Gastroesophageal sphincter (tissue), 4 donors: ENCODE results near the gene BRSK1. TPM values are rescaled to one million over a fixed set of nuclear protein-coding genes. Genes with fewer than 3 reads are reported as not detected.

Experiments
- ATAC-seq: fragments of 150-250 bp; one replicate; pipeline ENCODE4 v1.9.1; 2016; ENCODE audit warnings: mild to moderate bottlenecking, moderate library complexity
- H3K27ac ChIP-seq, 4 donors: fragments of 200-600 bp; sonication (generic) in 3 of 4; 1 replicate in 3 of 4; 2 replicates in 1 of 4; pipeline ENCODE4 v1.5.1; 2016 to 2019
- H3K27me3 ChIP-seq: fragments of 200-600 bp; sonication (generic); one replicate; pipeline ENCODE4 v1.5.1; 2019
- H3K36me3 ChIP-seq, 2 donors: fragments of 200-600 bp; sonication (generic); one replicate each; pipeline ENCODE4 v1.5.1; 2019; ENCODE audit warnings: control low read depth in 1 of 2
- H3K4me1 ChIP-seq, 3 donors: fragments of 200-600 bp; sonication (generic); 1 replicate in 2 of 3; 2 replicates in 1 of 3; pipeline ENCODE4 v1.5.1; 2016 to 2019; ENCODE audit warnings: control low read depth in 2 of 3
- H3K4me3 ChIP-seq, 2 donors: fragments of 200-600 bp; sonication (generic); one replicate each; pipeline ENCODE4 v1.5.1; 2019; ENCODE audit warnings: mild to moderate bottlenecking in 1 of 2, moderate library complexity in 1 of 2
- H3K9me3 ChIP-seq, 3 donors: fragments of 200-600 bp; sonication (generic); one replicate each; pipeline ENCODE4 v1.5.1; 2017 to 2019; ENCODE audit warnings: control low read depth in 2 of 3
- EP300 ChIP-seq: sonication (generic); formaldehyde crosslinking; IDR thresholded peaks from one replicate; pipeline ENCODE4 v1.6.1; 2017; ENCODE audit warnings: antibody characterized with exemption, mild to moderate bottlenecking
- POLR2A ChIP-seq, 2 donors: fragments of 450-650 bp; IDR thresholded peaks; one replicate each; pipeline ENCODE4 v1.6.1; 2017; ENCODE audit warnings: antibody characterized with exemption in 2 of 2, mild to moderate bottlenecking in 2 of 2, moderate library complexity in 1 of 2
- POLR2AphosphoS5 ChIP-seq: sonication (generic); formaldehyde crosslinking; IDR thresholded peaks from one replicate; pipeline ENCODE4 v1.6.1; 2017; ENCODE audit warnings: antibody characterized with exemption
- WGBS, 2 donors: methylation state at CpG; one replicate each; pipeline ENCODE4 v1.1.5; 2018; ENCODE audit warnings: low coverage in 1 of 2; 5-methylcytosine and 5-hydroxymethylcytosine counted together
- total RNA-seq, 4 donors: library from RNA; depleted of rRNA; stranded (reverse); fragments of >200 nt; gene quantifications; one replicate each; pipeline ENCODE4 v1.1.0, GENCODE V29; 2016
- TF ChIP-seq, protein P1 (sequence below), 4 experiments: fragments of 200-600 bp in 2 of 4; fragments of 450-650 bp in 2 of 4; sonication (generic) in 1 of 4; IDR thresholded peaks; one replicate each; pipeline ENCODE4 v1.5.1; 2017 to 2019; ENCODE audit warnings: antibody characterized with exemption in 4 of 4, mild to moderate bottlenecking in 2 of 4, moderate library complexity in 2 of 4

BRSK1 gene
- total RNA-seq, 4 donors from 2014 or later, result 4.0 to 19.8 (median 8.8) TPM

- no peak for TF ChIP-seq POLR2AphosphoS5
- TF ChIP-seq POLR2A (IDR thresholded peaks at IDR 0.05), result no peak
- TF ChIP-seq EP300, result no peak
- TF ChIP-seq, protein P1, sequence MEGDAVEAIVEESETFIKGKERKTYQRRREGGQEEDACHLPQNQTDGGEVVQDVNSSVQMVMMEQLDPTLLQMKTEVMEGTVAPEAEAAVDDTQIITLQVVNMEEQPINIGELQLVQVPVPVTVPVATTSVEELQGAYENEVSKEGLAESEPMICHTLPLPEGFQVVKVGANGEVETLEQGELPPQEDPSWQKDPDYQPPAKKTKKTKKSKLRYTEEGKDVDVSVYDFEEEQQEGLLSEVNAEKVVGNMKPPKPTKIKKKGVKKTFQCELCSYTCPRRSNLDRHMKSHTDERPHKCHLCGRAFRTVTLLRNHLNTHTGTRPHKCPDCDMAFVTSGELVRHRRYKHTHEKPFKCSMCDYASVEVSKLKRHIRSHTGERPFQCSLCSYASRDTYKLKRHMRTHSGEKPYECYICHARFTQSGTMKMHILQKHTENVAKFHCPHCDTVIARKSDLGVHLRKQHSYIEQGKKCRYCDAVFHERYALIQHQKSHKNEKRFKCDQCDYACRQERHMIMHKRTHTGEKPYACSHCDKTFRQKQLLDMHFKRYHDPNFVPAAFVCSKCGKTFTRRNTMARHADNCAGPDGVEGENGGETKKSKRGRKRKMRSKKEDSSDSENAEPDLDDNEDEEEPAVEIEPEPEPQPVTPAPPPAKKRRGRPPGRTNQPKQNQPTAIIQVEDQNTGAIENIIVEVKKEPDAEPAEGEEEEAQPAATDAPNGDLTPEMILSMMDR (IDR thresholded peaks at IDR 0.05), result no peak
- no peak overlapping the region for H3K4me3 ChIP-seq
- WGBS, 2 donors, result 97 to 100% methylated on average over 3 to 4 of the region's 12 CpGs
- H3K27ac ChIP-seq, result no peak overlapping the region
- no peak for ATAC-seq
- H3K9me3 ChIP-seq, result no peaks in the 10 kb centered on the region
- H3K4me1 ChIP-seq, result no peaks in the 10 kb centered on the region
- H3K36me3 ChIP-seq, result peaks cover 0 to 58% of the 10 kb centered on the region in 2 donors
- H3K27me3 ChIP-seq, result no peaks in the 10 kb centered on the region
These were observed 17.9 kb upstream of the BRSK1 start for GRCh38 chr19:55265723-55266386.

GRCh38 chr19:55266404-55266803 lies 17.4 kb upstream of the BRSK1 start:
- peaks cover 0 to 63% of the 10 kb centered on the region in 2 donors for H3K36me3 ChIP-seq
- TF ChIP-seq, protein P1 (IDR thresholded peaks at IDR 0.05), result no peak
- no peak for TF ChIP-seq POLR2AphosphoS5
- TF ChIP-seq EP300, result no peak
- no peak for TF ChIP-seq POLR2A (IDR thresholded peaks at IDR 0.05)
- no peaks in the 10 kb centered on the region for H3K9me3 ChIP-seq
- H3K27me3 ChIP-seq, result no peaks in the 10 kb centered on the region
- H3K4me3 ChIP-seq, result no peak overlapping the region
- no peak overlapping the region for H3K27ac ChIP-seq
- ATAC-seq, result no peak
- 100% methylated on average over 3 of the region's 3 CpGs for WGBS, 2 donors
- H3K4me1 ChIP-seq, result no peaks in the 10 kb centered on the region

GRCh38 chr19:55266840-55267239 lies 17.0 kb upstream of the BRSK1 start:
- 100% methylated on average over 1 to 4 of the region's 4 CpGs for WGBS, 2 donors
- Histone ChIP-seq H3K4me1 (no peaks in the 10 kb centered on the region), H3K4me3 (no peak overlapping the region), H3K27ac (no peak overlapping the region), H3K27me3 (no peaks in the 10 kb centered on the region), H3K36me3 (peaks cover 0 to 68% of the 10 kb centered on the region in 2 donors), H3K9me3 (no peaks in the 10 kb centered on the region)
- no peak for TF ChIP-seq EP300
- no peak for TF ChIP-seq POLR2AphosphoS5
- no peak for TF ChIP-seq POLR2A (IDR thresholded peaks at IDR 0.05)
- TF ChIP-seq, protein P1 (IDR thresholded peaks at IDR 0.05), result no peak
- no peak for ATAC-seq

GRCh38 chr19:55269299-55269698 lies 14.5 kb upstream of the BRSK1 start:
- Histone ChIP-seq H3K36me3 (peaks cover 0 to 84% of the 10 kb centered on the region in 2 donors), H3K27ac (no peak overlapping the region), H3K9me3 (no peaks in the 10 kb centered on the region), H3K4me1 (no peaks in the 10 kb centered on the region), H3K27me3 (no peaks in the 10 kb centered on the region), H3K4me3 (no peak overlapping the region)
- ATAC-seq, result no peak
- TF ChIP-seq POLR2AphosphoS5 (no peak), EP300 (no peak), POLR2A (IDR thresholded peaks at IDR 0.05) (no peak)
- TF ChIP-seq, protein P1 (IDR thresholded peaks at IDR 0.05), result no peak
- WGBS, 2 donors, result 74 to 85% methylated on average over 5 to 6 of the region's 8 CpGs
